Pancreas (tissue), 10 donors: Measurements from ENCODE around the gene CRADD. TPM values are rescaled to one million over a fixed set of nuclear protein-coding genes. Genes with fewer than 3 reads are reported as not detected.

Source experiments
- ATAC-seq, 4 donors: fragments of 200-7000 bp; cut with Tn5 transposase; one replicate each; pipeline versions ENCODE4 v1.8.0 to v1.9.1; 2020; ENCODE audit warnings: mild to moderate bottlenecking in 4 of 4, moderate library complexity in 4 of 4
- DNase-seq, 6 donors: peaks; one replicate each; pipeline ENCODE4 v3.0.0-alpha.2; 2020
- FAIRE-seq: peaks from 2 replicates; lab custom pipeline; 2012; peaks lifted over from hg19 to GRCh38; lab: Jason Lieb, UNC
- H3K27ac ChIP-seq, 4 donors: fragments of 200-600 bp; sonication (generic); 1 replicate in 3 of 4; 2 replicates in 1 of 4; pipeline versions ENCODE4 v1.5.0 to v1.8.0; 2020
- H3K27me3 ChIP-seq, 4 donors: fragments of 200-600 bp; one replicate each; pipeline ENCODE4 v1.8.0; 2021
- H3K36me3 ChIP-seq, 3 donors: fragments of 200-600 bp; sonication (generic) in 1 of 3; one replicate each; pipeline versions ENCODE4 v1.5.0 to v1.8.0; 2020 to 2021
- H3K4me1 ChIP-seq, 3 donors: fragments of 200-600 bp; one replicate each; pipeline ENCODE4 v1.8.0; 2021
- H3K4me3 ChIP-seq, 4 donors: fragments of 200-600 bp; sonication (generic) in 2 of 4; one replicate each; pipeline versions ENCODE4 v1.5.0 to v1.8.0; 2020 to 2021
- H3K9me3 ChIP-seq, 4 donors: fragments of 200-600 bp; one replicate each; pipeline ENCODE4 v1.8.0; 2021
- whole genome bisulfite sequencing, 2 donors: extraction: QIAGEN DNeasy Blood & Tissue Kit; methylation state at CpG; one replicate each; pipeline ENCODE4 v1.1.7; 2013; 5-methylcytosine and 5-hydroxymethylcytosine counted together
- intact Hi-C, 3 donors: fragments of 100-400 bp; cut with DNase I; formaldehyde crosslinking; loops; one replicate each; pipeline versions ENCODE4 v1.11.1 to v1.14.2; 2022
- polyA plus RNA-seq, 2 donors: library from polyadenylated mRNA; stranded (reverse); fragments of 200-250 nt; gene quantifications; one replicate each; pipeline ENCODE4 v1.2.3, GENCODE V29; 2013
- total RNA-seq, 6 donors: library from RNA; stranded (reverse); fragmentation: NEBNext Ultra II Directional in 4 of 6; extraction: Animal tissue kit (Norgen Biotek cat#: 25700) in 4 of 6; gene quantifications; one replicate each; pipeline versions ENCODE4 v1.2.1 to v1.2.4, GENCODE V29; 2021 to 2023
- TF ChIP-seq, protein P1 (sequence below), 4 donors: fragments of 200-600 bp; sonication (generic) in 3 of 4; IDR thresholded peaks; one replicate each; pipeline versions ENCODE4 v1.5.0 to v1.8.0; 2021; ENCODE audit warnings: antibody characterized with exemption in 4 of 4
- donor health status: healthy with polysubstance abuse.
- donor health status: DM: no; HTN: no; CAD: no; lungs with moderate emphysema.
- donor health status: DM: no; HTN: no; CAD: no.
- donor health status: control.
- donor health status: control.
- donor health status: Bipolar disorder and iron deficiency.
- donor health status: DM: yes; HTN: yes; CAD: no.
- donor health status: DM: no; HTN: no; CAD: no.
- donor health status: DM: no; HTN: no; CAD: no.
- donor health status: DM: yes; HTN: yes; CAD: no.

The CRADD gene
- total and polyA plus RNA-seq, 8 donors = 5.3 to 12.3 (median 9.2) TPM

DNA sequence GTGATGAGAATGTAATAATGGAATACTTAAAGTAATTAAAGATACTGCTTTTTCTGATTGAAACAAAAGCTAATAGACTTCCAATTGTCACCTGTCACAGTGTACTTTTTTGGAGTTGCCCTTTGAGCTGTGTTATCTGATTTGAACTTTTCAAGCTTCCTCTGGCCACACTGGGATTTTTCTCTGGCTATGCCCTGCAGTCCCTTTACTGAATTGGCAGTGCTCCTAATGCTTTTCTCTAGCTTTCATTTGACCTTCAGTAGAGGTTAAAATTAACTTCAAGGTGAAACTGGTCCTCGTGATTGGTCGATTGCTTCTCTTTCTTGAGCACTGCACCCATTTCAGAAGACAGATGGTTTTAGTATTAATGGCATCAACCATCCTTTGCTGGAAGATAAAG is 89.2 kb downstream of the CRADD start:
- 13% methylated on average over 2 of the region's 2 CpGs for WGBS, 2 donors
- H3K9me3 ChIP-seq = no peaks in the 10 kb centered on the region
- TF ChIP-seq, protein P1, sequence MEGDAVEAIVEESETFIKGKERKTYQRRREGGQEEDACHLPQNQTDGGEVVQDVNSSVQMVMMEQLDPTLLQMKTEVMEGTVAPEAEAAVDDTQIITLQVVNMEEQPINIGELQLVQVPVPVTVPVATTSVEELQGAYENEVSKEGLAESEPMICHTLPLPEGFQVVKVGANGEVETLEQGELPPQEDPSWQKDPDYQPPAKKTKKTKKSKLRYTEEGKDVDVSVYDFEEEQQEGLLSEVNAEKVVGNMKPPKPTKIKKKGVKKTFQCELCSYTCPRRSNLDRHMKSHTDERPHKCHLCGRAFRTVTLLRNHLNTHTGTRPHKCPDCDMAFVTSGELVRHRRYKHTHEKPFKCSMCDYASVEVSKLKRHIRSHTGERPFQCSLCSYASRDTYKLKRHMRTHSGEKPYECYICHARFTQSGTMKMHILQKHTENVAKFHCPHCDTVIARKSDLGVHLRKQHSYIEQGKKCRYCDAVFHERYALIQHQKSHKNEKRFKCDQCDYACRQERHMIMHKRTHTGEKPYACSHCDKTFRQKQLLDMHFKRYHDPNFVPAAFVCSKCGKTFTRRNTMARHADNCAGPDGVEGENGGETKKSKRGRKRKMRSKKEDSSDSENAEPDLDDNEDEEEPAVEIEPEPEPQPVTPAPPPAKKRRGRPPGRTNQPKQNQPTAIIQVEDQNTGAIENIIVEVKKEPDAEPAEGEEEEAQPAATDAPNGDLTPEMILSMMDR (IDR thresholded peaks at IDR 0.05) = no peak
- FAIRE-seq (no peak), ATAC-seq (peak in 2 of 4 donors; percentile 36 to 39), DNase-seq (no peak)
- H3K27ac ChIP-seq = no peak overlapping the region
- intact Hi-C loops = no loop called here
- H3K27me3 ChIP-seq = no peaks in the 10 kb centered on the region
- peaks cover 4 to 9% (median 8%) of the 10 kb centered on the region in 3 donors for H3K4me1 ChIP-seq
- H3K36me3 ChIP-seq = no peaks in the 10 kb centered on the region
- no peak overlapping the region for H3K4me3 ChIP-seq

DNA sequence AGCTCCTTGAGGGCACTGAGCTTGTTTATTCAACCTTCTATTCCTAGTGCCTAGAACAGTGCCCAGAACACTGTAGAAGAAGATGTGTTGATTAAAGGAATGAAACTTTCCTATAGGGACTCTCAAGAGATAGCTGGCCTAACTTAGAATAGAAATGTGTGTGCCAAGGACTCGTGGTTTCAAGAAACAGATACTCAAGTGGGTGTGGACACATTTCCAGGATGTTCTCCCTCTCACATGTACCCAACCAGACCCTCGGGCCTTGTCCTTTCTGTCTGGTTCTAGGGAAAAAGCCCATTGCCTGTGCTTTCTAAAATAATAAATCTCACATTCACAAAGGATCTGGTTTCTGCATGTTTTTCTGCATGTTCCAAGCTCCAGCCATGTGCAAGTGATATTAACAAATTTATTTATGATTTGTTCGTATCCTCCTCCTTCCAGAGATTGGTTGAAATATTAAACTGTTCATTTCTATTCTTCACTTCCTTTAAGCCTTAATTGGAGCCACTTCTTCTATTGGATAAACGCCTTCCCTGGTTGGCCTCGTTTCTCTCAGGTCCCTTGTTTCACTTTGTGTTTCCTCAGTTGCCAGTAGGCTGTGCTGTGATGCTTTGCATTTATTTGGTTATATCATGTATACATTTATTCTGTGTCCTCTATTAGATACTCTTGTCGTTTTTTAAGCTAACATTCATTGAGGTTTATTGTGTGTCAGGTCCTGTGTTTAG is 89.8 kb downstream of the CRADD start:
- intact Hi-C loops = no loop called here
- 66% methylated on average over 6 of the region's 6 CpGs for WGBS, 2 donors
- FAIRE-seq (peak; percentile 85), ATAC-seq (peak in 3 of 4 donors; percentile 64 to 80 (median 75)), DNase-seq (no peak)
- TF ChIP-seq, protein P1 (IDR thresholded peaks at IDR 0.05) = no peak
- no peaks in the 10 kb centered on the region for H3K27me3 ChIP-seq
- no peaks in the 10 kb centered on the region for H3K36me3 ChIP-seq
- no peaks in the 10 kb centered on the region for H3K9me3 ChIP-seq
- H3K27ac ChIP-seq = no peak overlapping the region
- H3K4me3 ChIP-seq = no peak overlapping the region
- H3K4me1 ChIP-seq = peaks cover 4 to 9% (median 8%) of the 10 kb centered on the region in 3 donors

DNA sequence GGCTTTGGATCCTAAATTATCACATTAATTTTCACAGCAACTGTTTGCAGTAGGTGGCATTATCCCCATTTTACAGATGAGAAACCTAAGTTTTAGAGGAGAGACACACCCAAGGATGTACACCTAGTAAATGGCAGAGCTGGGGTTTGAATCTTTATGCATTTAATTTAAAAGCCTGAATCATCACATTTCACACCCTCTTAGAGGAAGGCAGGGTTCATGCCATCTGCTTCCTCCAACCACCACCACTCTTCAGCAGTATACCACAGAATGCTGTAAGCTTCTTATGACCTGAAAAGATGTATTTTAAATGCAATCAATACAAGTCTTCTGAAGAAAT is 90.3 kb downstream of the CRADD start:
- H3K4me1 ChIP-seq = peaks cover 4 to 9% (median 8%) of the 10 kb centered on the region in 3 donors
- H3K27ac ChIP-seq = no peak overlapping the region
- no peaks in the 10 kb centered on the region for H3K9me3 ChIP-seq
- TF ChIP-seq, protein P1 (IDR thresholded peaks at IDR 0.05) = no peak
- FAIRE-seq (no peak), ATAC-seq (peak in 1 of 4 donors; percentile 51), DNase-seq (no peak)
- no peaks in the 10 kb centered on the region for H3K27me3 ChIP-seq
- no peak overlapping the region for H3K4me3 ChIP-seq
- intact Hi-C loops = no loop called here
- no peaks in the 10 kb centered on the region for H3K36me3 ChIP-seq

DNA sequence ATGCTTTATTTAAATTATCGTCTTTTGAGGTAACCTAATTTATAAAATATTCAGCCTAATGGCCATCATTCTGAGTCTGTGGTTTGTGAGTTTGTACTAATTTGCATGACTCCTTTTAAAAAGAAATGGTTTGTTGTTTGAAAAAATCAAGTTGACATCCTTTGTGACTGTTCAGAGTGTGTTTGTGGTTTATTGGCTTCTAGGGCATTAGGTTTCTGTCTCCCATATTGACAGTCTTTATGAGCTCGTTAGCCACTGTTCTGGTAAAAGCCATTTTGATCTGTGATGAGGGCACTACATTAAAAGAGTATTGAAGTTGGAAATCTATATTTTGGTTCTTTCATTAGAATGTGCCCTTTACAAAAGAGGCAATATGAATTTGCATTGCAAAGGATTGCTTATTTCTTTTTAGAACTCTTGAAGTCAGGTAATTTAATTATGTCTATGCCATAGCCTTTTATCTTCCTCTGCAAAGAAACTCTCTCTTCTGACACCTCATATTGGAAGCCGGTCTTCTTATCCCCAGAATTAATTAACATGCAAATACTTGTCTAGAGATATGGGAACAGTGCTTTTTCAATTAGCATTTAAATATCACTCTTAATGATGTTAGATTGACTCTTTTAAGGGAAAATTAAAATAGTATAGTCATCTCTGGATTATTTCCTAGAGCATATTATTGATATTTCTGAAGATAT is 95.0 kb downstream of the CRADD start:
- peaks cover 0 to 9% (median 4%) of the 10 kb centered on the region in 3 donors for H3K4me1 ChIP-seq
- TF ChIP-seq, protein P1 (IDR thresholded peaks at IDR 0.05) = no peak
- no peak for DNase-seq
- H3K4me3 ChIP-seq = no peak overlapping the region
- 92 to 93% methylated on average over 3 of the region's 3 CpGs for WGBS, 2 donors
- H3K27ac ChIP-seq = no peak overlapping the region
- intact Hi-C loops = no loop called here
- no peak for FAIRE-seq
- H3K36me3 ChIP-seq = no peaks in the 10 kb centered on the region
- no peak for ATAC-seq
- H3K9me3 ChIP-seq = no peaks in the 10 kb centered on the region
- H3K27me3 ChIP-seq = no peaks in the 10 kb centered on the region
